Measurements from ENCODE around the gene HTR1E. TPM values are rescaled to one million over a fixed set of nuclear protein-coding genes. Genes with fewer than 3 reads are reported as not detected.
"Not testable (repeated sequence)": the region's sequence is repeated elsewhere in the genome, so short reads cannot be mapped to it uniquely, and the experiment has no call there.

The HTR1E gene
- total RNA-seq, 4 donors from 2014 or later: not detected

DNA sequence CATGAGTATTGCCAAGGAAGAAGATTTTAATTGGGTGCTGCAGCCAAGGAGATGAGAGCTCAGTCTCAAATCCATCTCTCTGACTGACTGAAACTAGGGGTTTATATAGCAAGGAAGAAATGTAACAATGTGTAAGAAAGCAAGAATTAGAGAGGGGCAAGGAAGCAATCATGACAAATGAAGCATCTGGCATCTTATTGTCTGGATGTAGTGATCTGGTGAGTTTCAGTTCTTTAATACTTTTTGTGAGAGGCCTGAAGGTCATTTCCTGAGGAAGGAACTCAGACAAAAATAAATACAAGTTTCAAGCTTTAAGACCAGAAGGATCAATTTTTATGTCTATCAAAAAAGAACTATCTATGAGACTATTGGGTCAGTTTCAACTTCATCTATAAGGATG lies 64.2 kb downstream of the HTR1E start:
- no peaks in the 10 kb centered on the region for H3K4me1 ChIP-seq
- no peaks in the 10 kb centered on the region for H3K36me3 ChIP-seq

DNA sequence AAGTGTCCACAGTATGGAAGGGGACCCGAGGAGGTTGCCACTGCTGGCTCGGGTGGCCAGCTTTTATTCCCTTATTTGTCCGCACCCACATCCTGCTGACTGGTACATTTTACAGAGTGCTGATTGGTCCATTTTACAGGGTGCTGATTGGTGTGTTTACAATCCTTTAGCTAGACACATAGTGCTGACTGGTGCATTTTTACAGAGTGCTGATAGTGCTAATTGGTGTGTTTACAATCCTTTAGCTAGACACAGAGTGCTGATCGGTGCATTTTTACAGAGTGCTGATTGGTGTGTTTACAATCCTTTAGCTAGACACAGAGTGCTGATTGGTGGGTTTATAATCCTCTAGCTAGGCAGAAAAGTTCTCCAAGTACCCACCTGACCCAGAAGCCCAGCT lies 65.1 kb downstream of the HTR1E start:
- H3K9me3 ChIP-seq, DNase-seq, H3K27ac ChIP-seq, H3K36me3 ChIP-seq, H3K27me3 ChIP-seq, H3K4me1 ChIP-seq, H3K4me3 ChIP-seq: not testable (repeated sequence)

More for the DNA sequence above, 64.2 kb downstream of the HTR1E start:
- no peaks in the 10 kb centered on the region for H3K9me3 ChIP-seq
- TF ChIP-seq, protein P1, sequence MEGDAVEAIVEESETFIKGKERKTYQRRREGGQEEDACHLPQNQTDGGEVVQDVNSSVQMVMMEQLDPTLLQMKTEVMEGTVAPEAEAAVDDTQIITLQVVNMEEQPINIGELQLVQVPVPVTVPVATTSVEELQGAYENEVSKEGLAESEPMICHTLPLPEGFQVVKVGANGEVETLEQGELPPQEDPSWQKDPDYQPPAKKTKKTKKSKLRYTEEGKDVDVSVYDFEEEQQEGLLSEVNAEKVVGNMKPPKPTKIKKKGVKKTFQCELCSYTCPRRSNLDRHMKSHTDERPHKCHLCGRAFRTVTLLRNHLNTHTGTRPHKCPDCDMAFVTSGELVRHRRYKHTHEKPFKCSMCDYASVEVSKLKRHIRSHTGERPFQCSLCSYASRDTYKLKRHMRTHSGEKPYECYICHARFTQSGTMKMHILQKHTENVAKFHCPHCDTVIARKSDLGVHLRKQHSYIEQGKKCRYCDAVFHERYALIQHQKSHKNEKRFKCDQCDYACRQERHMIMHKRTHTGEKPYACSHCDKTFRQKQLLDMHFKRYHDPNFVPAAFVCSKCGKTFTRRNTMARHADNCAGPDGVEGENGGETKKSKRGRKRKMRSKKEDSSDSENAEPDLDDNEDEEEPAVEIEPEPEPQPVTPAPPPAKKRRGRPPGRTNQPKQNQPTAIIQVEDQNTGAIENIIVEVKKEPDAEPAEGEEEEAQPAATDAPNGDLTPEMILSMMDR (IDR thresholded peaks at IDR 0.05): no peak
- TF ChIP-seq POLR2A (IDR thresholded peaks at IDR 0.05): no peak
- no peak overlapping the region for H3K4me3 ChIP-seq
- DNase-seq: no peak
- no peak overlapping the region for H3K27ac ChIP-seq
- H3K27me3 ChIP-seq: no peaks in the 10 kb centered on the region

DNA sequence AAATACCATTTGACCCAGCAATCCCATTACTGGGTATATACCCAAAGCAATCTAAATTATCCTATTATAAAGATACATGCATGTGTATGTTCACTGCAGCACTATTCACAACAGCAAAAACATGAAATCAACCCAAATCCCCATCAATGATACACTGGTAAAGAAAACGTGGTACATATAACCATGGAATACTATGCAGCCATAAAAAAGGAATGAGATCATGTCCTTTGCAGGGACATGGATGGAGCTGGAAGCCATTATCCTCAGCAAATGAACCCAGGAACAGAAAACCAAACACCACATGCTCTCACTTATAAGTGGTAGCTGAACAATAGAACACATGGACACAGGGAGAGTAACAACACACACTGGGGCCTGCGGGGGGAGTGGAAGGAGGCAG lies 69.2 kb downstream of the HTR1E start:
- not testable (repeated sequence) for H3K9me3 ChIP-seq, H3K27me3 ChIP-seq, H3K27ac ChIP-seq, H3K36me3 ChIP-seq, DNase-seq, H3K4me3 ChIP-seq, H3K4me1 ChIP-seq

DNA sequence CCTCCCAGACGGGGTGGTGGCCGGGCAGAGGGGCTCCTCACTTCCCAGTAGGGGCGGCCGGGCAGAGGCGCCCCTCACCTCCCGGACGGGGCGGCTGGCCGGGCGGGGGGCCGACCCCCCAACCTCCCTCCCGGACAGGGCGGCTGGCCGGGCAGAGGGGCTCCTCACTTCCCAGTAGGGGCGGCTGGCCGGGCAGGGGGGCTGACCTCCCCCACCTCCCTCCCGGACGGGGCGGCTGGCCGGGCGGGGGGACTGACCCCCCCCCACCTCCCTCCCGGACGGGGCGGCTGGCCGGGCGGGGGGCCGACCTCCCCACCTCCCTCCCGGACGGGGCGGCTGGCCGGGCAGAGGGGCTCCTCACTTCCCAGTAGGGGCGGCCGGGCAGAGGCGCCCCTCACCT lies 72.3 kb downstream of the HTR1E start:
- H3K9me3 ChIP-seq, H3K27me3 ChIP-seq, H3K4me3 ChIP-seq, H3K27ac ChIP-seq, H3K4me1 ChIP-seq, H3K36me3 ChIP-seq, DNase-seq: not testable (repeated sequence)

DNA sequence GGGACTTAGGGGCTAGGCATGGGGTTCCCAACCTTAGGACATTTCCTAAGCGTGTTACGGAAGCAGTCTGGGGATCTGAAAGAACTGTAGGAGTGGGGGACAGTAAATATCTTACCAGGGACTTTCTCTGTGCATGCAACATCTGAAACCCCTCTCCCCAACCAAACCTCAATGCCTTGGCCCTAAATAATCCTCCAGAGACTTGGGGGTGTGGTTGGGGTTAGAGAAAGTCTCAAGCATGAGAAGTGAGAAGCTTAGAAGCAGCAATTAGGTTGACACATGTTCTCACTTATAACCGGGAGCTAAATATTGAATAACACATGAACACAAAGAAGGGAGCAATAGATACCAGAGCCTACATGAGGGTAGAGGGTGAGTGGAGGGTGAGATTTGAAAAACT lies 74.7 kb downstream of the HTR1E start:
- H3K27me3 ChIP-seq: no peaks in the 10 kb centered on the region
- DNase-seq: no peak
- TF ChIP-seq, protein P1 (IDR thresholded peaks at IDR 0.05): no peak
- TF ChIP-seq POLR2A (IDR thresholded peaks at IDR 0.05): no peak
- no peak overlapping the region for H3K4me3 ChIP-seq
- H3K36me3 ChIP-seq: no peaks in the 10 kb centered on the region
- H3K27ac ChIP-seq: no peak overlapping the region
- no peaks in the 10 kb centered on the region for H3K9me3 ChIP-seq
- no peaks in the 10 kb centered on the region for H3K4me1 ChIP-seq

DNA sequence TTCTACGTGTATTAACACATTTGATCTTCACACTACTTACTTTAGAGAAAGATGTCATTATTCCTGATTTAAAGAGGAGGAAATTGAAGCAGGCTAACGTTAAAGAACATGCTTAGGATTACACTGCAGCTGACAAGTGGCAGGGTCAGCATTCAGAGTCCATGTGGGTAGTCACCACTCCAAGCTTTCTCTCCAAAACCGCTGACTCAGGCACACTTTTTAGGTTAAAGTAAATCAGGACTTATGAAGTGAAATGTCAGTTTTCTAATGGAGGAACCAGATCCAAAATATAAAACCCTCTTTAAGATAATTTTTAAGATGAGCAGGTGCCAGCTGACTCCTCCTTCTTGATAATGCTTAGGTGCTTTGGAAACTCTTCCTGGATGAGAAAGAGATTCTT lies 75.4 kb downstream of the HTR1E start:
- Histone ChIP-seq H3K9me3 (no peaks in the 10 kb centered on the region), H3K27ac (no peak overlapping the region), H3K36me3 (no peaks in the 10 kb centered on the region), H3K4me1 (no peaks in the 10 kb centered on the region), H3K27me3 (no peaks in the 10 kb centered on the region), H3K4me3 (no peak overlapping the region)
- no peak for DNase-seq
- TF ChIP-seq, protein P1 (IDR thresholded peaks at IDR 0.05): no peak
- no peak for TF ChIP-seq POLR2A (IDR thresholded peaks at IDR 0.05)

DNA sequence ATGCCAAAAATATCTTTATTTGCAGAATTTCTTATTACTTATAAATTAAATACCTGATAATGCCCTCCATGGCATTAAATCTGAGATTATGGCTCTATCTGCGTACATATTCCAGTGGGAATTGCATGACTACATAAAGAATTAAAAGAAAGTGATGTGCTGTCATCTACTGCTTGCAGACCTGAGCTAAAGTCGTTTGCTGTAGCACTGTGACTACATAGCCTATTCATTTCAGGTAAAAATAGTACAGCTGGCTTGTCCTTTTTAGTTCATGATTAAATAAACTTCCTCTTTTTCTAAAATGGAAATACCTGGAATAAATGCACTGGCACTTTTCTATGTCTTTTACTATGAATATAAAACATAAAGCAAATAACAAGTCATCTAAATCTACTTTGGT lies 79.4 kb downstream of the HTR1E start:
- Histone ChIP-seq H3K9me3 (no peaks in the 10 kb centered on the region), H3K4me3 (no peak overlapping the region), H3K4me1 (no peaks in the 10 kb centered on the region), H3K27me3 (no peaks in the 10 kb centered on the region), H3K36me3 (no peaks in the 10 kb centered on the region), H3K27ac (no peak overlapping the region)
- TF ChIP-seq, protein P1 (IDR thresholded peaks at IDR 0.05): no peak
- TF ChIP-seq POLR2A (IDR thresholded peaks at IDR 0.05): no peak
- DNase-seq: no peak

Data from Peyer's patch (tissue), 4 donors.